Stimulated activated CD4-positive, alpha-beta T cell treated with anti-CD3 and anti-CD28 coated beads, Interleukin-15, amount 100 ng/mL, for 48 hours (primary cell): ENCODE results near the gene PEBP1.

ENCODE experiments used
- DNase-seq, 2 donors: peaks; one replicate each; pipeline ENCODE4 v3.0.0-alpha.2; 2020; ENCODE audit warnings: low read depth in 2 of 2

Gene PEBP1

GRCh38 chr12:118136559-118137003 lies 657 bp downstream of the PEBP1 start:
- peak; percentile 12 to 15 for DNase-seq

DNA sequence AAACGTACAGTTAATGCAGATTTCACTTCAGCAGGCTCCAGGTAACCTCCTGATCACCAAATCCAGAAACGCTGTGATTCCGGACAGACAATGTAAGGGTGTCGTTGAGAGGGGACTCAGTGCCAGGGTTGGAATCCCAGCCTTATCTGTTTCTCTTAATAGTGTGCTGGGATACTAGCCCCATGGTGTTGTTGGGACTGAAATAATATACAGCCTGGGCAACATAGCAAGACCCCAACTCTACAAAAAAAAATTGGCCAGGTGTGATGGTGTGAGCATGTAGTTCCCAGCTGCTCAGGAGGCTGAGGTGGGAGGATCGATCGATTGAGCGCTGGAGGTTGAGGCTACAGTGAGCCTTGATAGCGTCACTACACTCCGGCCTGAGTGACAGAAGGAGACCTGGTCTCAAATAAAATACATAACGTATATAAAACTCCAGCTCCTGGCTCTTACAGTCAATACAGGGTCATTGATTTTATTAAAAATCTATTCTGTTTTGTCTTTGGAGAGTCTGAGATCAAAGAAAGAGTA lies 1.3 kb downstream of the PEBP1 start:
- DNase-seq, result no peak

GRCh38 chr12:118140825-118141224 lies 4.9 kb downstream of the PEBP1 start:
- DNase-seq, result no peak

- no peak for DNase-seq
Observed at GRCh38 chr12:118144499-118144898, 8.6 kb downstream of the PEBP1 start.

DNA sequence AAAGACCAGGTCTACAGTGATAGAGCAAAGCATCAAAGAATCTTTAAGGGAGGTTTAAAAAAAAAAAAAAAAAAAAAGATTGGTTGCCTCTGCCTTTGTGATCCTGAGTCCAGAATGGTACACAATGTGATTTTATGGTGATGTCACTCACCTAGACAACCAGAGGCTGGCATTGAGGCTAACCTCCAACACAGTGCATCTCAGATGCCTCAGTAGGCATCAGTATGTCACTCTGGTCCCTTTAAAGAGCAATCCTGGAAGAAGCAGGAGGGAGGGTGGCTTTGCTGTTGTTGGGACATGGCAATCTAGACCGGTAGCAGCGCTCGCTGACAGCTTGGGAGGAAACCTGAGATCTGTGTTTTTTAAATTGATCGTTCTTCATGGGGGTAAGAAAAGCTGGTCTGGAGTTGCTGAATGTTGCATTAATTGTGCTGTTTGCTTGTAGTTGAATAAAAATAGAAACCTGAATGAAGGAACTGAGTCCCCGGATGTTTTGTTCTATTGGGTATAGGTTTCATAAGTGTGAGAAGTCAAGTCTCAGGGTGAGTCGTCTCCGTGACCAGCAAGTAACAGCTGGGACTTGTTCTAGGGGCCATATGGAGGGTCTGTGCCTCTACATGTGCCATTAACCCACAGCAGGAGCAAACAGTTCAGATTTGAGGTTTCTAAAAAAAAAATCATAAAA lies 9.3 kb downstream of the PEBP1 start:
- DNase-seq, result no peak

- DNase-seq, result no peak
Observed at GRCh38 chr12:118145798-118146156, 9.9 kb downstream of the PEBP1 start.

- no peak for DNase-seq
Observed at GRCh38 chr12:118148287-118148686, 12.4 kb downstream of the PEBP1 start.

GRCh38 chr12:118150625-118151024 lies 14.7 kb downstream of the PEBP1 start:
- no peak for DNase-seq

DNA sequence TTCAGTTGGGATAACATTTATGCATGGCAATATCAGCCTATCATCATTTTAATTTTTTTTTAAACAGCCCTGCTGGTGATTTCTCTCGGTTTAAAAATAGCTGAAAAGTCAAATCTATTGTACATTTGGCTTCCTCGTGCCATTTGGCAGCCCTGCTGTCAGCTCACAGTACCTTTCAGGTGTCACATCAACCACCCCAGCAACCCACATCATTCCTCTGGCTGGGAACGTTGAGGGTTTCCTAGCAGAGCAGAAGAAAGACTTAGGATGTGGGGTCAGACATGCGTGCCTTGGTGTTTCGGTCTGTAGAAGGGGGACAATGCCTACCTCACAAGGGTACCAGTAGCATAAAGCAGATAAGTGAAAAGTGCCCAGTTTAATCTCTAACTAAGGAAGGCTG lies 15.8 kb downstream of the PEBP1 start:
- DNase-seq, result no peak

DNA sequence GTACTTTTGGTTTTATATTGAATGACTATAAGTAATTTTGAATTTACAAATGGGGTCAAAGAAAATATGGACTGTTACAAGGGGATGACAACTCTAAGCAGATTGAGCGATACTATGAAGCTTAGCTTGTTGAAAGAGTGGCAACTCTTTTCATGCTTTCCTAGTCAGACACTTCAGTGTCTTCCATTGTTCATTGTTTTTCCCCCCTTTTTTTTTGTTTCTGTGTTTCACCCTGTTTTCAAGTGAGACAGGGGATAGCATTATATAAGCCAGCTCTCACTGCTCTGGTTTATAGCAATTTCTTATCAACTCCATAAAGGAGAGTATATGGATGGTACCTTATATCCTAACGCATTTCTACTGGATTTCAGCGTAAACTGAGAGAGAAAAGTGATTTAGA lies 24.6 kb downstream of the PEBP1 start:
- DNase-seq, result no peak

DNA sequence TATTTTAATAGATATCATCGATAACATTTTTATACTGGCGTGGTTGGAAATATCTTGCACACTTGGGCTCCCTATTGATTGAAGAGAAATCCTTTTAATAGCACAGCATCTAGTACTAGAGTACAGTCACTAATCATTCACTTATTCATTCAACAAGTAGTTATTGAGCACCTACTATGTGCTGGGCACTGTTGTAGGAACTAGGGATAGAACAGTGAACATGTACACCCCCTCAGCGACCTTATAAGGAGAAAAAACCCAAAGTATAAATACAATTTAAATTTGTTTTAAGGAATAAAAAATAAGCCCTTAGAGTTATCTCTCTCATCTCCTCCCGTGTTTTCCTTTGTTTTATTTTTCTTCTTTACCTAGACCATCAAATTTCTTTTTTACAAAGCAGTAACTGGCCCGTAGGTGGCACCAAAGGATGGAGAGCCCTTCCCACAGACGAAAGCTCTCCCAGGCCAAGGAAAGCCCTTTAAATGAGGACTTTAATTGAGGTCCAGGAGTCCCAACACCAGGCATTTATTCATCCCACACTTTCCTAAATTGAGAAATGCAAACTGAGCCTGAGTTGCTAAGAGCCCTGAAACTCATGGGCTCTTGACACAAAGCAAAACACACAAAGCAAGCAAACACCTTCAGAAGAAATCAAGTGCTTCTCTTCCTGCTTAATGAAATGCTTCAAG lies 29.0 kb downstream of the PEBP1 start:
- no peak for DNase-seq

GRCh38 chr12:118166946-118167345 lies 31.0 kb downstream of the PEBP1 start:
- no peak for DNase-seq

DNA sequence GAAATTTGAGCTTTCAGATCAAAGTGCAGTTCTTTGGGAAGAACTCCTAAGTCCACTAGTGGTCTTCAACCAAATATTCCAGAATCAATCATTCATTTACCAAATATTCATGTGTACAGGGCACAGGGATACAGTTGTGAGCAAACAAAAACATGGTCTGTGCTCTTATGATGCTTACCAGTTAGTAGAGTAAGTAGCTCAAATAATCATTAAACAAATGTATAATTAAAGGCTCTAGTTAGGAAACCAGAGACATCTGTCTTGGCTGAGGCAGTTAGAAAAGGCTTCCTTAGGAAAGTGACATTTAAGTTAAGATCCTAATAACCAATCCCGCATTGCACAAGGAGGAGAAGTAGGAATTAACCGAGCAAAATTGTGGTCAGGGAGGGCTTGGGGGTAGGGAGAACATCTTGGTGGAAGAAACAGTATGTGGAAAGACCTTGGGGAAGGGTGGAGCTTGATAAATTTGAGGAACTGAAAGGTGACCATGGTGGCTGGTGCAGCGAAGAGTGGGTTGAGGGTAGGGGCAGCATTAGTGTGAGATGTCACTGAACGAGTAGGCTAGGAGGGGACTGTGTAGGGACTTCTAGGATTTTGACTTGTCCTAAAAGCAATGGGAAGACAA lies 40.0 kb downstream of the PEBP1 start:
- DNase-seq, result no peak

DNA sequence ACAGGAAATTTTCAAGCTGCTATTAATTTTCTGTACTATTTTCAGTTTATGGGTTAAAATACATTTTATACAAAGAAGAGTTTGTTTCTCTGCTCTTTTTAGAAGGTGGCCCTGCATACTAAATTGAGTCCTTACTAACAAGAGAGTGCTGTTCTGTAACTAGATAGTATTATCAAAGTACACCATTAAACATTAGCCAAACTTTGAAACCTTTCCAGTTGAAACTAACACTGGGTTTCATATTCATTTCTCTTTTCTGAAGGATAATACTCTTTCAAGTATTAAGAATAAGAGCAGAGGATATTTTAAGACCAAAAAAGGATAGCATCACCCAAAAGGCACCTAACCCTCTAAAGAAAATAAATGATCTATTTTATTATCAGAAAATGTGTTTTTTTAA lies 47.2 kb downstream of the PEBP1 start:
- DNase-seq, result no peak

- DNase-seq, result no peak
Observed at GRCh38 chr12:118183711-118184110, 47.8 kb downstream of the PEBP1 start.

GRCh38 chr12:118185602-118186397 lies 49.9 kb downstream of the PEBP1 start:
- no peak for DNase-seq

DNA sequence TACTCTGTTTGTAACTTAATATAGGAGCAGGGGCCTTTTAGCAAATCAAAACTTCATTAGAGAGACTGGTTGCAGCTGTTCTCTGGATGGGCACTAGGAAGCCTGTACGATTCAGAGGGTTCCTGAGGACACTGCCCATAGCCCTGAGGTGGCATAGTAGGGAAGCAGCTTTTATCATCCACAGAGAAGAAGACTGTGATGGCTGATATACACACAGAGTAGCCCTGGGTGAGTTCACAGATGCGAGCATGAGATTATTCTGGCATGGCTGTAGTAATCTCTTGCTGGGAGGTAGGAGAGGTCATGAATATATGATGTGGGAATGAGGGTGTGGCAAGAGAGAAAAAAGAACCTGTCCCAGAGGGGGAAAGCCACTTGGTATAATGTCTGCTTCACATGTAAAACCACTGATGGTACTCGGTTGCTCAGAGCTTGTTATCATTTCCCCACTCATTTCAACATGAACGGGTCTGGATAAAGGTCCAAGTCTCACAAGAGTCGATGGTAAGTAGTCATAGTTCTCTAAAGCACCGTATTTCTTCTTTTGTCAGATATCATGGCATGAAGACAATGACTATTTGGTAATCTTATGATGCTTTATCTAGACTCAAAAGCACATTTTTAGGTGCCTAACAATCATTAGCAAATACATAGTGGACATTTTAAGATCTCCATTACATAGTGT lies 52.0 kb downstream of the PEBP1 start:
- no peak for DNase-seq

DNA sequence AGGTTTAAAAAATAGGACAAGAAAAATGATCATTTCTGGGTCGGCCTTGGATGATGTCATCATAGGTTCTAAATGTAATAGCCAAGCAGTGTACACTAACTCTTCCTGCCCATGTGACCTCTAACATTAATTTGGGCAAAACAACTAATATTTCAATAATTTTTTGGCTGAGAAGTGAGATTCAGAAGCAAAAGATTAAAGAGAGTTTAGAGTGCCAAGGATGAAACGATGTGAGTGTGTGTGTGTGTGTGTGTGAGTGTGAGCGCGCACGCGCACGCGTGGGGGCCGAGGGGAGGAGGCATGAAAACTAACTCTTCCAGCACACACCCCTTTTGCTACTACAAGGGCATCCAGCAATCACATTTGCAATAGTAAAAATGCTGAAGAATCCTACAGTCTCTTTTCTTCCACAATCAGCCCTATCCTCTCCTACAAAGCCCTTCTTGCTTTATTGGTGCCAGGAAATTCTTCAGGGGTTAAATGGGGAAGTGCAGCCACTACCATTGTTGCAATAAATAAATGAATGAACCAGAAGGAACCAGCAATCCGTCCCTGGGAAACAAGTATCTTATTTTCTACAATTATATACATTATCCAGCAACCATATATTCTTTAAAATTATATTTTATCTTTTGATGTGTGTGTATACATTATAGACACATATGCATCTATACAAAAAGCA lies 52.9 kb downstream of the PEBP1 start:
- no peak for DNase-seq

DNA sequence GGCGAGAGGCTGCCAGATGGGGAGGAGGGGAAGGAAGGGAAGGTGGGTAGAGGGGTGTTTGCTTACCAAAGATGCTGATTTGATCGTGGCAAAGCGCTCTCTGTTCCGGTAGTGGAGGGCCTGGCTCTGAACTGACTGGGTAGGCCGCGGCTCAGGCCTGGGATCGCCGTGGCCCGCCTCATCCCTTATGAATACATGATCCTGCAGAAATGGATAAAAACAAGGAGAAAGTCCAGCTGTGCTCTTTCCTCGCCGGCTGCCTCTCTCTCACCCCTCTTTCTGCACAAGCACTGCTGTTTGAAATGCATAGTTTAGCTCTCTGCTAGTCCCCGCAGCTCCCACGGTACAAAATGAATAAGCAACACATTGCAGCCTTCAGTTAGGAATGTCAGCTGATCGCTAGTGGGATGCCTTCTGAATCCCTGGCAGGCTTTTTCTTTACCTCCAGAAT lies 53.8 kb downstream of the PEBP1 start:
- no peak for DNase-seq

- DNase-seq, result no peak
Observed at GRCh38 chr12:118190266-118190665, 54.3 kb downstream of the PEBP1 start.

DNA sequence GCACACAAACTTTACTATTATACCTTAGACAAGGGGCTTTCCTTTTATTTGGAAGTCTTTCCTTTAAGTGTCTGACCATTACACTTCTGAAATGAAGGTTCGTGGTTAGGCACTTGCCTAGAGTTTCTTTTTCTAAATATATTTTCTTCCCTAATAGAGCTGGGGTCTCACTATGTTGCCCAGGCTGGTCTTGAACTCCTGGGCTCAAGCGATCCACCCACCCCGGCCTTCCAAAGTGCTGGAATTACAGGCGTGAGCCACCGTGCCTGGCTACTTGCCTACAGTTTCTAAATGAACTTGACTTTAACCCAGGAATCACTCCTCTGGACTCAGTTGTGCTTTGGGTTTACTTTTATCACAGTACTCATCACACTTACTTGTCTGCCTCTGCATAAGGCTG lies 57.6 kb downstream of the PEBP1 start:
- no peak for DNase-seq
